GM19023 (cell line): Measurements from ENCODE around the gene IL1RAP.
A peak's percentile ranks its signal among the peaks of the same experiment; 100 is the strongest.

Experiments
- ATAC-seq: cut with Tn5 transposase; IDR thresholded peaks from one replicate; pipeline ENCODE4 v1.9.1; 2021; ENCODE audit warnings: mild to moderate bottlenecking, moderate library complexity; ENCODE audit not compliant: unreplicated experiment

IL1RAP gene

GRCh38 chr3:190566043-190566933 is 52.4 kb downstream of the IL1RAP start:
- ATAC-seq = no peak

GRCh38 chr3:190568036-190568435 is 54.2 kb downstream of the IL1RAP start:
- no peak for ATAC-seq

GRCh38 chr3:190574473-190574872 is 60.6 kb downstream of the IL1RAP start:
- no peak for ATAC-seq

- no peak for ATAC-seq
Measured at GRCh38 chr3:190575437-190576185, 61.7 kb downstream of the IL1RAP start.

GRCh38 chr3:190577225-190577624 is 63.3 kb downstream of the IL1RAP start:
- no peak for ATAC-seq

GRCh38 chr3:190579514-190580137 is 65.7 kb downstream of the IL1RAP start:
- ATAC-seq = no peak

- no peak for ATAC-seq
Measured at GRCh38 chr3:190580417-190580816, 66.5 kb downstream of the IL1RAP start.

GRCh38 chr3:190581041-190581541 is 67.2 kb downstream of the IL1RAP start:
- no peak for ATAC-seq

- no peak for ATAC-seq
Measured at GRCh38 chr3:190582667-190583066, 68.8 kb downstream of the IL1RAP start.

GRCh38 chr3:190585805-190586630 is 72.1 kb downstream of the IL1RAP start:
- peak; percentile 11 for ATAC-seq

GRCh38 chr3:190586631-190587011 is 72.7 kb downstream of the IL1RAP start:
- ATAC-seq = peak; percentile 66

- no peak for ATAC-seq
Measured at GRCh38 chr3:190588570-190588969, 74.7 kb downstream of the IL1RAP start.

- no peak for ATAC-seq
Measured at GRCh38 chr3:190589326-190589725, 75.4 kb downstream of the IL1RAP start.

- no peak for ATAC-seq
Measured at GRCh38 chr3:190591080-190591479, 77.2 kb downstream of the IL1RAP start.

GRCh38 chr3:190593075-190593474 is 79.2 kb downstream of the IL1RAP start:
- no peak for ATAC-seq

- ATAC-seq = no peak
Measured at GRCh38 chr3:190594171-190594570, 80.3 kb downstream of the IL1RAP start.

GRCh38 chr3:190595179-190595795 is 81.4 kb downstream of the IL1RAP start:
- ATAC-seq = no peak

- no peak for ATAC-seq
Measured at GRCh38 chr3:190595807-190596206, 81.9 kb downstream of the IL1RAP start.

GRCh38 chr3:190596349-190597285 is 82.7 kb downstream of the IL1RAP start:
- no peak for ATAC-seq
